B cell (primary cell): Measurements from ENCODE around the gene CBX8. TPM values are rescaled to one million over a fixed set of nuclear protein-coding genes. Genes with fewer than 3 reads are reported as not detected.

Experiments
- ATAC-seq: fragments of 200-7000 bp; cut with Tn5 transposase; one replicate; pipeline ENCODE4 v1.10.0; 2021; ENCODE audit warnings: low read depth, mild to moderate bottlenecking, moderate number of reproducible peaks, moderate library complexity
- CTCF ChIA-PET: fragments of 350-600 bp; sonication (Branson Sonifier 250); formaldehyde crosslinking; loops from one replicate; lab custom pipeline; 2021; ENCODE audit warnings: antibody characterized with exemption, inconsistent platforms; lab: Charles Lee
- POLR2A ChIA-PET: fragments of 350-600 bp; sonication (Branson Sonifier 250); formaldehyde crosslinking; loops from one replicate; lab custom pipeline; 2021; ENCODE audit warnings: antibody characterized with exemption; lab: Charles Lee
- DNase-seq: peaks from one replicate; pipeline ENCODE4 v3.0.0; 2013
- H2AFZ ChIP-seq: 2 replicates; pipeline ENCODE4 v1.6.1; 2012; ENCODE audit warnings: mild to moderate bottlenecking, low read depth, low read length; ENCODE audit not compliant: insufficient read depth, poor library complexity, severe bottlenecking
- H3K27ac ChIP-seq, 2 donors: 1 replicate in 1 of 2; 2 replicates in 1 of 2; pipeline ENCODE4 v1.5.1; 2012 to 2013; ENCODE audit warnings: low read length in 2 of 2, mild to moderate bottlenecking in 2 of 2, moderate library complexity in 1 of 2
- H3K27me3 ChIP-seq, 4 experiments: fragments of 200-600 bp in 1 of 4; sonication (generic) in 1 of 4; replicated peaks in 1 of 4; 1 replicate in 2 of 4; 2 replicates in 2 of 4; pipeline versions ENCODE4 v1.6.1 to v1.7.0; 2013 to 2016; ENCODE audit warnings: low read length in 3 of 4, mild to moderate bottlenecking in 2 of 4, mixed read lengths in 1 of 4, moderate library complexity in 1 of 4; ENCODE audit not compliant: insufficient read depth in 4 of 4, control insufficient read depth in 3 of 4; ENCODE audit errors: control extremely low read depth in 1 of 4
- H3K36me3 ChIP-seq, 2 experiments: replicated peaks in 1 of 2; 1 replicate in 1 of 2; 2 replicates in 1 of 2; pipeline versions ENCODE4 v1.6.1 to v1.7.1; 2013; ENCODE audit warnings: low read length in 1 of 2; ENCODE audit not compliant: insufficient read depth in 2 of 2, control insufficient read depth in 1 of 2; ENCODE audit errors: control extremely low read depth in 1 of 2, extremely low read depth in 1 of 2
- H3K4me1 ChIP-seq, 2 donors: fragments of 200-600 bp in 1 of 2; sonication (generic) in 1 of 2; 1 replicate in 1 of 2; 2 replicates in 1 of 2; pipeline versions ENCODE4 v1.5.1 to v1.6.1; 2013 to 2017; ENCODE audit warnings: low read length in 2 of 2; ENCODE audit not compliant: control insufficient read depth in 2 of 2, insufficient read depth in 2 of 2
- H3K4me2 ChIP-seq: replicated peaks from 2 replicates; pipeline ENCODE3; 2012; ENCODE audit warnings: mild to moderate bottlenecking, low read depth, low read length; ENCODE audit not compliant: poor library complexity, severe bottlenecking
- H3K4me3 ChIP-seq, 5 experiments: fragments of 200-600 bp in 1 of 5; sonication (generic) in 1 of 5; 1 replicate in 3 of 5; 2 replicates in 2 of 5; pipeline versions ENCODE4 v1.5.1 to v1.7.0; 2011 to 2016; ENCODE audit warnings: low read length in 4 of 5, mild to moderate bottlenecking in 4 of 5, low read depth in 2 of 5, control low read depth in 1 of 5, moderate library complexity in 1 of 5; ENCODE audit not compliant: insufficient read depth in 1 of 5; ENCODE audit errors: control extremely low read depth in 1 of 5, extremely low read depth in 1 of 5
- H3K79me2 ChIP-seq: fragments of 200-600 bp; sonication (generic); one replicate; pipeline ENCODE4 v1.6.0; 2016; ENCODE audit warnings: low read length; ENCODE audit not compliant: control insufficient read depth, insufficient read depth
- H3K9ac ChIP-seq: fragments of 200-600 bp; sonication (generic); 2 replicates; pipeline ENCODE4 v1.6.1; 2017; ENCODE audit warnings: mild to moderate bottlenecking, low read length, moderate library complexity
- H3K9me3 ChIP-seq, 3 donors: one replicate each; pipeline versions ENCODE4 v1.6.1 to v1.7.1; 2013; ENCODE audit warnings: low read length in 2 of 3; ENCODE audit not compliant: control insufficient read depth in 2 of 3, insufficient read depth in 1 of 3; ENCODE audit errors: control extremely low read depth in 1 of 3
- H4K20me1 ChIP-seq: 2 replicates; pipeline ENCODE4 v1.6.0; 2012; ENCODE audit warnings: mild to moderate bottlenecking, low read length; ENCODE audit not compliant: insufficient read depth, control insufficient read depth, poor library complexity, severe bottlenecking
- H3K27ac Mint-ChIP-seq: one replicate; pipeline ENCODE4 v1.8.0; 2021; ENCODE audit warnings: mixed read lengths
- H3K27me3 Mint-ChIP-seq: one replicate; pipeline ENCODE4 v1.8.0; 2021; ENCODE audit warnings: mixed read lengths
- H3K4me1 Mint-ChIP-seq: one replicate; pipeline ENCODE4 v1.8.0; 2021; ENCODE audit warnings: mixed read lengths
- H3K4me3 Mint-ChIP-seq: one replicate; pipeline ENCODE4 v1.8.0; 2021; ENCODE audit warnings: mixed read lengths
- H3K9me3 Mint-ChIP-seq: one replicate; pipeline ENCODE4 v1.8.0; 2022; ENCODE audit warnings: mixed read lengths; ENCODE audit not compliant: insufficient read depth
- CTCF ChIP-seq: fragments of 200-600 bp; IDR thresholded peaks from one replicate; pipeline ENCODE4 v1.8.0; 2022; ENCODE audit warnings: antibody characterized with exemption, mild to moderate bottlenecking
- EZH2 ChIP-seq: IDR thresholded peaks from 2 replicates; pipeline ENCODE4 v1.6.1; 2012; ENCODE audit warnings: borderline replicate concordance, low read depth, mild to moderate bottlenecking, moderate library complexity, low read length; ENCODE audit not compliant: insufficient read depth, poor library complexity, severe bottlenecking
- WGBS: methylation state at CpG from one replicate; pipeline ENCODE4 v1.1.5; 2013; ENCODE audit warnings: missing lambda C conversion rate; ENCODE audit not compliant: insufficient coverage; 5-methylcytosine and 5-hydroxymethylcytosine counted together
- intact Hi-C: fragments of 100-400 bp; cut with micrococcal nuclease; formaldehyde crosslinking; loops from one replicate; pipeline ENCODE4 v1.10.0; 2022
- polyA plus RNA-seq: library from polyadenylated mRNA; depleted of rRNA; stranded (reverse); fragments of >200 nt; gene quantifications from 2 replicates; pipeline ENCODE4 v1.2.3, GENCODE V29; 2012
- total RNA-seq, 2 donors: library from RNA; stranded (reverse); fragments of 120-200 nt in 1 of 2; gene quantifications; 1 replicate in 1 of 2; 2 replicates in 1 of 2; pipeline versions ENCODE4 v1.2.3 to v1.2.4, GENCODE V29; 2013 to 2022

The CBX8 gene
- total and polyA plus RNA-seq, 2 donors (not counting 1 experiment from before 2014, with no cell fraction given), result 0.31 to 6.8 TPM

- CTCF ChIA-PET, result interaction anchor here (1.0 kb wide), 1 partner anchor 9 kb away, joined by 4 read pairs; no protein-coding TSS in a partner anchor
- no peak overlapping the region for H3K27ac ChIP-seq
- H3K27me3 ChIP-seq, result peaks cover 0 to 9% (median 0%) of the 10 kb centered on the region in 4 experiments
- peaks cover 0 to 3% (median 0%) of the 10 kb centered on the region in 3 donors for H3K9me3 ChIP-seq
- H2AFZ ChIP-seq, result no peak overlapping the region
- DNase-seq, result no peak
- peaks cover 20% of the 10 kb centered on the region for H3K79me2 ChIP-seq
- POLR2A ChIA-PET, result no interaction called here
- ATAC-seq, result no peak
- Mint-ChIP-seq H3K4me1 (peaks cover 29% of the 10 kb centered on the region), H3K9me3 (no peaks in the 10 kb centered on the region), H3K4me3 (no peak overlapping the region), H3K27me3 (peaks cover 13% of the 10 kb centered on the region), H3K27ac (no peak overlapping the region)
- WGBS, result 91% methylated on average over 7 of the region's 8 CpGs
- no peak overlapping the region for H3K4me3 ChIP-seq
- no peak overlapping the region for H3K9ac ChIP-seq
- peaks cover 10 to 38% of the 10 kb centered on the region in 2 donors for H3K4me1 ChIP-seq
- TF ChIP-seq CTCF (no peak), EZH2 (no peak)
- peaks cover 55% of the 10 kb centered on the region for H4K20me1 ChIP-seq
- intact Hi-C loops, result loop anchor here (10.0 kb wide), 1 partner anchor 1696 kb away; the partner anchor contains the start of gene TMC8
- peaks cover 0 to 26% of the 10 kb centered on the region in 2 experiments for H3K36me3 ChIP-seq
- H3K4me2 ChIP-seq, result no peak overlapping the region
Observed at GRCh38 chr17:79830763-79831264, 33.9 kb upstream of the CBX8 start.

- no peak for TF ChIP-seq CTCF
- no peak for TF ChIP-seq EZH2
- peaks cover 13% of the 10 kb centered on the region for H3K27me3 Mint-ChIP-seq
- Histone ChIP-seq H3K9me3 (peaks cover 0 to 3% (median 0%) of the 10 kb centered on the region in 3 donors), H3K79me2 (peaks cover 15% of the 10 kb centered on the region), H3K27me3 (peaks cover 0 to 9% (median 0%) of the 10 kb centered on the region in 4 experiments), H3K36me3 (peaks cover 0 to 21% of the 10 kb centered on the region in 2 experiments), H3K27ac (no peak overlapping the region), H3K4me1 (peaks cover 9 to 33% of the 10 kb centered on the region in 2 donors), H3K4me2 (no peak overlapping the region), H3K4me3 (no peak overlapping the region), H4K20me1 (peaks cover 50% of the 10 kb centered on the region), H3K9ac (no peak overlapping the region), H2AFZ (no peak overlapping the region)
- peaks cover 30% of the 10 kb centered on the region for H3K4me1 Mint-ChIP-seq
- ATAC-seq (no peak), DNase-seq (no peak)
- H3K4me3 Mint-ChIP-seq, result no peak overlapping the region
- CTCF ChIA-PET, result interaction anchor here (1.0 kb wide), 1 partner anchor 9 kb away, joined by 4 read pairs; no protein-coding TSS in a partner anchor
- no peaks in the 10 kb centered on the region for H3K9me3 Mint-ChIP-seq
- no peak overlapping the region for H3K27ac Mint-ChIP-seq
- intact Hi-C loops, result loop anchor here (10.0 kb wide), 1 partner anchor 1696 kb away; the partner anchor contains the start of gene TMC8
- 84% methylated on average over 7 of the region's 8 CpGs for WGBS
- POLR2A ChIA-PET, result no interaction called here
Observed at GRCh38 chr17:79830303-79830702, 33.4 kb upstream of the CBX8 start.
